OCI-LY7 (cell line): ENCODE measurements around the gene GOLGA3.

ENCODE experiments used
- CTCF ChIP-seq: fragments of 200-600 bp; sonication (generic); conservative IDR thresholded peaks from 2 replicates; pipeline ENCODE4 v1.5.1; 2014; ENCODE audit warnings: mild to moderate bottlenecking, antibody characterized with exemption, low read length, moderate library complexity, mixed read lengths
- EZH2phosphoT487 ChIP-seq: fragments of 200-600 bp; sonication (generic); IDR thresholded peaks from 2 replicates; pipeline ENCODE4 v1.6.1; 2018; ENCODE audit warnings: low read depth, borderline replicate concordance, mild to moderate bottlenecking, mixed run types, antibody characterized with exemption, low read length, moderate library complexity, mixed read lengths

- no peak for TF ChIP-seq EZH2phosphoT487
- TF ChIP-seq CTCF: no peak
Observed at GRCh38 chr12:132787877-132788276, 40.8 kb downstream of the GOLGA3 start.
